ENCODE data around the gene CYP4F11.

- TF ChIP-seq POLR2A (IDR thresholded peaks at IDR 0.05) (no peak), CTCF (IDR thresholded peaks at IDR 0.05) (no peak)
Observed at GRCh38 chr19:15913384-15913783, 20.9 kb downstream of the CYP4F11 start.
